HepG2 (cell line): Measurements from ENCODE around the gene ATP6V1C2. TPM values are rescaled to one million over a fixed set of nuclear protein-coding genes. Genes with fewer than 3 reads are reported as not detected.

Experiments
- ARID5B ChIP-seq: IDR thresholded peaks from 2 replicates; pipeline ENCODE4 v1.4.0; 2020; ENCODE audit warnings: mild to moderate bottlenecking, missing genetic modification reagents
- CBX2 ChIP-seq, 2 experiments: fragments of 200-600 bp in 1 of 2; sonication (generic); formaldehyde crosslinking in 1 of 2; IDR thresholded peaks; 2 replicates each; pipeline versions ENCODE4 v1.7.0 to v1.8.1; 2018 to 2022; ENCODE audit warnings: low read depth in 2 of 2, low read length in 1 of 2, mild to moderate bottlenecking in 1 of 2, missing genetic modification reagents in 1 of 2
- CENPX ChIP-seq: sonication (generic); formaldehyde crosslinking; IDR thresholded peaks from 2 replicates; pipeline ENCODE4 v1.9.0; 2021; ENCODE audit warnings: mild to moderate bottlenecking, missing genetic modification reagents, moderate library complexity
- HMGA1 ChIP-seq: sonication (generic); formaldehyde crosslinking; conservative IDR thresholded peaks from 2 replicates; pipeline ENCODE4 v1.4.0; 2020; ENCODE audit warnings: missing genetic modification reagents
- HNF4G ChIP-seq, 2 experiments: sonication (generic) in 1 of 2; formaldehyde crosslinking in 1 of 2; IDR thresholded peaks; 2 replicates each; pipeline versions ENCODE4 v1.4.0 to v1.6.1; 2011 to 2020; ENCODE audit warnings: borderline replicate concordance in 2 of 2, low read depth in 2 of 2, mild to moderate bottlenecking in 2 of 2, low read length in 1 of 2, missing genetic modification reagents in 1 of 2, moderate library complexity in 1 of 2
- MED1 ChIP-seq: sonication (generic); formaldehyde crosslinking; IDR thresholded peaks from 2 replicates; pipeline ENCODE4 v1.4.0; 2020; ENCODE audit warnings: missing genetic modification reagents
- MTERF4 ChIP-seq: sonication (generic); formaldehyde crosslinking; IDR thresholded peaks from 2 replicates; pipeline ENCODE4 v1.8.0; 2023; ENCODE audit warnings: mild to moderate bottlenecking, missing genetic modification reagents
- POLR2G ChIP-seq: fragments of 200-400 bp; formaldehyde crosslinking; IDR thresholded peaks from 2 replicates; pipeline ENCODE4 v1.6.1; 2018; ENCODE audit warnings: mild to moderate bottlenecking, low read depth, low read length, moderate library complexity
- SKI ChIP-seq: fragments of 450-650 bp; IDR thresholded peaks from one replicate; pipeline ENCODE4 v1.6.1; 2018; ENCODE audit warnings: mild to moderate bottlenecking; ENCODE audit not compliant: partially characterized antibody
- TBX2 ChIP-seq: sonication (generic); formaldehyde crosslinking; IDR thresholded peaks from 2 replicates; pipeline ENCODE4 v1.5.0; 2020; ENCODE audit warnings: missing genetic modification reagents, mild to moderate bottlenecking, borderline replicate concordance
- TIGD3 ChIP-seq: sonication (generic); formaldehyde crosslinking; IDR thresholded peaks from 2 replicates; pipeline ENCODE4 v1.5.1; 2020; ENCODE audit warnings: mild to moderate bottlenecking, missing genetic modification reagents, borderline replicate concordance
- TSC22D2 ChIP-seq: sonication (generic); formaldehyde crosslinking; IDR thresholded peaks from 2 replicates; pipeline ENCODE4 v1.5.1; 2020; ENCODE audit warnings: missing genetic modification reagents, mild to moderate bottlenecking, borderline replicate concordance
- ZBTB21 ChIP-seq: sonication (generic); formaldehyde crosslinking; IDR thresholded peaks from 2 replicates; pipeline ENCODE4 v1.4.0; 2020; ENCODE audit warnings: missing genetic modification reagents
- ZNF124 ChIP-seq: sonication (generic); formaldehyde crosslinking; IDR thresholded peaks from 2 replicates; pipeline ENCODE4 v1.4.0; 2020; ENCODE audit warnings: missing genetic modification reagents
- ZNF496 ChIP-seq: sonication (generic); formaldehyde crosslinking; IDR thresholded peaks from 2 replicates; pipeline ENCODE4 v1.8.1; 2023; ENCODE audit warnings: mild to moderate bottlenecking, moderate library complexity, missing genetic modification reagents; ENCODE audit not compliant: insufficient replicate concordance
- ZNF512 ChIP-seq: sonication (generic); formaldehyde crosslinking; IDR thresholded peaks from 2 replicates; pipeline ENCODE4 v1.4.0; 2020; ENCODE audit warnings: mild to moderate bottlenecking, missing genetic modification reagents
- ZNF572 ChIP-seq: sonication (generic); formaldehyde crosslinking; IDR thresholded peaks from 2 replicates; pipeline ENCODE4 v1.5.1; 2020; ENCODE audit warnings: mild to moderate bottlenecking, missing genetic modification reagents
- ZSCAN22 ChIP-seq: sonication (generic); formaldehyde crosslinking; IDR thresholded peaks from 2 replicates; pipeline ENCODE4 v1.4.0; 2020; ENCODE audit warnings: mild to moderate bottlenecking, missing genetic modification reagents
- ZSCAN25 ChIP-seq: sonication (generic); formaldehyde crosslinking; IDR thresholded peaks from 2 replicates; pipeline ENCODE4 v1.8.0; 2022; ENCODE audit warnings: mild to moderate bottlenecking, missing genetic modification reagents
- ZSCAN29 ChIP-seq: sonication (generic); formaldehyde crosslinking; conservative IDR thresholded peaks from 2 replicates; pipeline ENCODE4 v1.4.0; 2020; ENCODE audit warnings: mild to moderate bottlenecking, missing genetic modification reagents
- polyA plus RNA-seq, 8 experiments: library from polyadenylated mRNA; depleted of rRNA in 3 of 8; stranded (reverse) in 7 of 8; unstranded in 1 of 8; fragments of >200 nt; fragmentation: Illumina TruSeq in 4 of 8; extraction: Trizol in 4 of 8; gene quantifications; 2 replicates each; pipeline versions ENCODE4 v1.2.1 to v1.2.3, GENCODE V29; 2011 to 2016; ENCODE audit warnings: low read depth in 4 of 8, missing spikeins in 1 of 8, mixed read lengths in 1 of 8; ENCODE audit not compliant: insufficient read depth in 1 of 8
- total RNA-seq, 5 experiments: library from RNA; depleted of rRNA; stranded (reverse); fragments of >200 nt; fragmentation: Illumina TruSeq; extraction: Trizol; gene quantifications; 2 replicates each; pipeline ENCODE4 v1.2.3, GENCODE V29; 2016; ENCODE audit warnings: low read depth in 1 of 5

The ATP6V1C2 gene
- total and polyA plus RNA-seq, 2 of the 13 experiments (the other 11 are each of a cell fraction or from before 2014, with no cell fraction given): 0.04 to 0.29 TPM

- TF ChIP-seq CBX2 (IDR thresholded peaks at IDR 0.05; ENCODE audit: low read depth, low read length) (no peak), CBX2 (CRISPR knock-in tag; IDR thresholded peaks at IDR 0.05; ENCODE audit: low read depth) (no peak), SKI (no peak), HMGA1 (CRISPR knock-in tag) (no peak), ZNF496 (CRISPR knock-in tag) (no peak), TIGD3 (no peak), ZBTB21 (CRISPR knock-in tag) (no peak), MED1 (no peak), ZSCAN29 (no peak), ZNF572 (CRISPR knock-in tag) (no peak), TSC22D2 (CRISPR knock-in tag) (no peak), ARID5B (no peak), ZSCAN25 (no peak), ZNF512 (CRISPR knock-in tag) (peak; percentile 44; the same call in 1 of the 2 replicates), ZSCAN22 (CRISPR knock-in tag) (no peak), ZNF124 (CRISPR knock-in tag) (no peak), MTERF4 (no peak), CENPX (CRISPR knock-in tag) (no peak), POLR2G (no peak; the same call in 1 of the 2 replicates), TBX2 (CRISPR knock-in tag) (no peak), HNF4G (IDR thresholded peaks at IDR 0.05; ENCODE audit: borderline replicate concordance, low read depth, low read length) (no peak), HNF4G (CRISPR knock-in tag; IDR thresholded peaks at IDR 0.05; ENCODE audit: borderline replicate concordance, low read depth) (no peak)
Measured at GRCh38 chr2:10814571-10815331, 93.3 kb downstream of the ATP6V1C2 start (continued).
